ENCODE data around the gene CCDC97.

GRCh38 chr19:41274802-41275201, 35.2 kb upstream of the CCDC97 start:
- TF ChIP-seq CTCF (IDR thresholded peaks at IDR 0.05 in 2 of 3, conservative IDR thresholded peaks at IDR 0.05 in 1 of 3; ENCODE audit: borderline replicate concordance in 1 of 3, insufficient read depth in 1 of 3, low read depth in 2 of 3, low read length in 2 of 3) (no peak), YY1 (IDR thresholded peaks at IDR 0.05; ENCODE audit: extremely low read depth, insufficient replicate concordance, low read depth, low read length) (no peak), POLR2AphosphoS5 (IDR thresholded peaks at IDR 0.05; ENCODE audit: low read depth, low read length) (no peak), POLR2A (IDR thresholded peaks at IDR 0.05; ENCODE audit: borderline replicate concordance, extremely low read depth, insufficient read depth, insufficient read length) (no peak), JUND (IDR thresholded peaks at IDR 0.05) (no peak), SP1 (IDR thresholded peaks at IDR 0.05; ENCODE audit: low read depth) (no peak), EZH2 (IDR thresholded peaks at IDR 0.05) (no peak), SIN3A (IDR thresholded peaks at IDR 0.05; ENCODE audit: low read depth) (no peak), RAD21 (IDR thresholded peaks at IDR 0.05; ENCODE audit: low read depth) (no peak), SRF (IDR thresholded peaks at IDR 0.05; ENCODE audit: low read depth) (no peak), EZH2phosphoT487 (IDR thresholded peaks at IDR 0.05; ENCODE audit: borderline replicate concordance) (no peak)
- TF ChIP-seq, protein P1, sequence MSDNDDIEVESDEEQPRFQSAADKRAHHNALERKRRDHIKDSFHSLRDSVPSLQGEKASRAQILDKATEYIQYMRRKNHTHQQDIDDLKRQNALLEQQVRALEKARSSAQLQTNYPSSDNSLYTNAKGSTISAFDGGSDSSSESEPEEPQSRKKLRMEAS (IDR thresholded peaks at IDR 0.05), result no peak
- TF ChIP-seq, protein P2, sequence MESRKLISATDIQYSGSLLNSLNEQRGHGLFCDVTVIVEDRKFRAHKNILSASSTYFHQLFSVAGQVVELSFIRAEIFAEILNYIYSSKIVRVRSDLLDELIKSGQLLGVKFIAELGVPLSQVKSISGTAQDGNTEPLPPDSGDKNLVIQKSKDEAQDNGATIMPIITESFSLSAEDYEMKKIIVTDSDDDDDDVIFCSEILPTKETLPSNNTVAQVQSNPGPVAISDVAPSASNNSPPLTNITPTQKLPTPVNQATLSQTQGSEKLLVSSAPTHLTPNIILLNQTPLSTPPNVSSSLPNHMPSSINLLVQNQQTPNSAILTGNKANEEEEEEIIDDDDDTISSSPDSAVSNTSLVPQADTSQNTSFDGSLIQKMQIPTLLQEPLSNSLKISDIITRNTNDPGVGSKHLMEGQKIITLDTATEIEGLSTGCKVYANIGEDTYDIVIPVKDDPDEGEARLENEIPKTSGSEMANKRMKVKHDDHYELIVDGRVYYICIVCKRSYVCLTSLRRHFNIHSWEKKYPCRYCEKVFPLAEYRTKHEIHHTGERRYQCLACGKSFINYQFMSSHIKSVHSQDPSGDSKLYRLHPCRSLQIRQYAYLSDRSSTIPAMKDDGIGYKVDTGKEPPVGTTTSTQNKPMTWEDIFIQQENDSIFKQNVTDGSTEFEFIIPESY (IDR thresholded peaks at IDR 0.05; ENCODE audit: extremely low read depth, insufficient replicate concordance, low read length), result no peak

Measured in HCT116 (cell line).